ENCODE measurements around the gene MAP3K3.

The MAP3K3 gene

DNA sequence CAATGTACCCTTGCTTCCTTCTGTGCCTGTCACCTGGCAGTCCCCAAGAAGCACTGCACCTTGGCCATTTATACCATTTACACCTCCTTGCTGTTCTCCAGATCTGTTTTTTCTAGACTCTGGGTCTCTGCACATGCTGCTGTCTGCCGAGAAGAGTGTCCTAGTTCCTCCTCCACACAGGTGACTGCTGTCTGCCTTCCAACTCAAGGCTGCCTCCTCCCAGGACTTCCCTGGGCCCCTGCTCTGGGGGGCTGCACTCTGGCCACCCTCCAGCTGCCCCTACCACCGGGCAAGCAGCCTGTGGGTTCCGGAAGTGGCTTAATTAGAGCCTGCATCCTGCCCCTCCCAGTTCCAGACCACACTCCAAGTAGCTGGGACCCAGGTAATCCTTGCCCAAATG, 83.4 kb downstream of the MAP3K3 start:
- no peak for DNase-seq (ENCODE audit: low read depth)
- TF ChIP-seq, protein P1, sequence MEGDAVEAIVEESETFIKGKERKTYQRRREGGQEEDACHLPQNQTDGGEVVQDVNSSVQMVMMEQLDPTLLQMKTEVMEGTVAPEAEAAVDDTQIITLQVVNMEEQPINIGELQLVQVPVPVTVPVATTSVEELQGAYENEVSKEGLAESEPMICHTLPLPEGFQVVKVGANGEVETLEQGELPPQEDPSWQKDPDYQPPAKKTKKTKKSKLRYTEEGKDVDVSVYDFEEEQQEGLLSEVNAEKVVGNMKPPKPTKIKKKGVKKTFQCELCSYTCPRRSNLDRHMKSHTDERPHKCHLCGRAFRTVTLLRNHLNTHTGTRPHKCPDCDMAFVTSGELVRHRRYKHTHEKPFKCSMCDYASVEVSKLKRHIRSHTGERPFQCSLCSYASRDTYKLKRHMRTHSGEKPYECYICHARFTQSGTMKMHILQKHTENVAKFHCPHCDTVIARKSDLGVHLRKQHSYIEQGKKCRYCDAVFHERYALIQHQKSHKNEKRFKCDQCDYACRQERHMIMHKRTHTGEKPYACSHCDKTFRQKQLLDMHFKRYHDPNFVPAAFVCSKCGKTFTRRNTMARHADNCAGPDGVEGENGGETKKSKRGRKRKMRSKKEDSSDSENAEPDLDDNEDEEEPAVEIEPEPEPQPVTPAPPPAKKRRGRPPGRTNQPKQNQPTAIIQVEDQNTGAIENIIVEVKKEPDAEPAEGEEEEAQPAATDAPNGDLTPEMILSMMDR (IDR thresholded peaks at IDR 0.05; ENCODE audit: control insufficient read depth, insufficient read depth, low read depth, low read length, missing control alignments), result no peak
- H3K4me3 ChIP-seq (ENCODE audit: control insufficient read depth, low read depth, low read length), result no peak overlapping the region

DNA sequence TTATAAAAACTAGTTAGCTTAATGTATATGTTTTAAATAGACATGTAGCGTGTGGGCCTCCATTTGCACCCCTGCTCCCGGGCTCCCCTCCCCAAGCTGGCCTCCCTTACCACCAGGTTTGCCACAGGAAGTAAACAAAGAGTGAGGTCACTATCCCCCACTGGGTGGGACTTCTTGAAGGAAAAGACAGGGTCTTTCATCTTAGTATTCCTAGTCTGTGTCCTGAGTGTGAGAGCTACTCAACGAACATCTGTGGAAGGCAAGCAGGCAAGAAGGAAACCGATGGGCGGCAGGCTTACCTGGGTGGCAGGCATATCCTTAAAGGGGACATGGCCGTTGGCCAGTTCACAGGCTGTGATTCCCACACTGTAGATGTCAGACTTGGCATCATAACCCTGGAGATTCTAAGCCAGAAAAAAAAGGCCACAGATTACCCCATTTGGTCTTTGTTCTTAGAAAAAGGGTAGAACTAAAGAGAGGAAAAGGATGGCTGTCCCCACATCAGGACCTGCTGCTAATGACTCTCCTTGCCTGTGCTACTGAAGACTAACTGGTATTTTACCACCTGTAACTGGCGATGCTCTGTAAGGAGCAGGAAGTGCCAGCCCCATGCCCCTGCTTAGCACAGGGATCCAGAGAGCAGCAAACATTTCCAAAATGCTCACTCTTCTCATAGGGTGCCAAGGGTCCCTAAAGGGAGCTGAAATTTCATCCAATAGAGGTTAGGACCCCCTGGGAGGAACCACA, 84.3 kb downstream of the MAP3K3 start:
- no peak overlapping the region for H3K4me3 ChIP-seq (ENCODE audit: control insufficient read depth, low read depth, low read length)
- DNase-seq (ENCODE audit: low read depth), result no peak
- TF ChIP-seq, protein P1 (IDR thresholded peaks at IDR 0.05; ENCODE audit: control insufficient read depth, insufficient read depth, low read depth, low read length, missing control alignments), result no peak

DNA sequence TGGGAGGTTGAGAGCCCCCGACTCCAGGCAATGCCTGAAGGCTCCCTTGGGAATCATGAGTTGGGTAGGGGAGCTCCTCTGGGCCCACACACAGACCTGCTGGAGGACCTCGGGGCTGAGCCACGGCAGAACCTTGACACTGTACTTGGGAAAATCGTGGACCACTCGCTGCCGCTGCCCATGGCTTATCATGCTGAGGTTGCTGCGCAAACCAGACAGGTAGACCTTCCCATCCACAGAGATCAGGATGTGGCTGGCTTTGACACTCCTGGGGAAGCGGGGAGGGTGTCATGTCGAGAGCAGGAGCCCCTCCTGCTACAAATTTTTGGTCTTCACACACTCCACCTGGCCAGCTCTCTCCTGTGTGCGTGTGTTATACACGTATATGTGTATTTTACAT, 84.9 kb downstream of the MAP3K3 start:
- DNase-seq (ENCODE audit: low read depth), result no peak
- no peak overlapping the region for H3K4me3 ChIP-seq (ENCODE audit: control insufficient read depth, low read depth, low read length)
- TF ChIP-seq, protein P1 (IDR thresholded peaks at IDR 0.05; ENCODE audit: control insufficient read depth, insufficient read depth, low read depth, low read length, missing control alignments), result no peak

DNA sequence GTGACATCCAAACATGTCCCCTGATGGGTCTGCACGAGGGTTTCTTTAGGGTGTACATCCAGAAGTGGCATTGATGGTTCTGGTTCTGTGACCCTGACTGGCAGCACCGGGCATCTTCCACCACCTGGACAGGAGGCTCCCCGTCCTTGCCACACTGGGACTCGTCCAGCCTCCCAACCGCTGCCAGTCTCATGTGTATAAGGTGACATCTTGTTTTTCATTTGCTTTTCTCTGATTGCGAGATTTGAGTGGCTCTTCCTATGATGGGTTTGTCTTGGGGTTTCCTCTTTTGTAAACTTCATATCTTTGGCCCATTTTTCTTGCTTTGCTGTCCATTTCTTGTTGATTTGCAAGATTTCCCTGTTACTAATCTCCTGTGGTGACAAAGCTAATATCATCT, 86.9 kb downstream of the MAP3K3 start:
- no peak for DNase-seq (ENCODE audit: low read depth)
- TF ChIP-seq, protein P1 (IDR thresholded peaks at IDR 0.05; ENCODE audit: control insufficient read depth, insufficient read depth, low read depth, low read length, missing control alignments), result no peak
- no peak overlapping the region for H3K4me3 ChIP-seq (ENCODE audit: control insufficient read depth, low read depth, low read length)

DNA sequence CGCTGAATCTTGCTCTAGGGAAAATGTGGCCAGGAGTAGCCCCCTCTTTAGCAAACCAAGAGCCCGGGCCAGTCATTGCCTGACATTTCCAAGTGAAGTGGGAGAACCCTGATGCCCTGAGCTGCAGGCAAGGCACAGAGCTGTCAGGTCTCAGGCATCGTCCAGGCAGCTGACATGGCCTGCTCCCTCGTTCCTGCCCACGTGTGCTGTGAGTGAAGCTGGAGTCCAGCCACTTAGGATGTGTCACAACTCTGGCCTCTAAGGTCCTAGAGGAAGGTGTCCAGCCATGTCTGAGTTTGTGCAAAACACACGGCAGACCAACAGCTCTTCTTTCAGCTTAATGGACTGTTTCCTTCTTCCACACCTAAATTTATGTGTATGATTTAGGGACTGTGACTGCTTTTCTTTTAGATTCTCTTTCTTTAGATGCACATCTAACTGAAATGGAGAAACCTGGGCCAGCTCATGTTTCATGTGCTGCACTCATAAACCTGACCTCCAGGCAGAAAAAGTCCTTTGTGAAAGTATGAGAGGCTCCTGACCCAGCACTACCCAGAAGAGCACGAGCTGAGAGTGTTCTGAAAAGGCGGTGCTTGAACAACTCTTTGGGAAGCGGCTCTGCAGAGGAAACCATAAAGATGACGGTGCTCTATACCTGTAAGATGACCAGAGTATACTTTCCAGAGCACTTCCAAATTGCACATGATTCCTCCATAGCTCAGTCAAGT, 92.5 kb downstream of the MAP3K3 start:
- no peak overlapping the region for H3K4me3 ChIP-seq (ENCODE audit: control insufficient read depth, low read depth, low read length)
- no peak for DNase-seq (ENCODE audit: low read depth)
- TF ChIP-seq, protein P1 (IDR thresholded peaks at IDR 0.05; ENCODE audit: control insufficient read depth, insufficient read depth, low read depth, low read length, missing control alignments), result no peak

DNA sequence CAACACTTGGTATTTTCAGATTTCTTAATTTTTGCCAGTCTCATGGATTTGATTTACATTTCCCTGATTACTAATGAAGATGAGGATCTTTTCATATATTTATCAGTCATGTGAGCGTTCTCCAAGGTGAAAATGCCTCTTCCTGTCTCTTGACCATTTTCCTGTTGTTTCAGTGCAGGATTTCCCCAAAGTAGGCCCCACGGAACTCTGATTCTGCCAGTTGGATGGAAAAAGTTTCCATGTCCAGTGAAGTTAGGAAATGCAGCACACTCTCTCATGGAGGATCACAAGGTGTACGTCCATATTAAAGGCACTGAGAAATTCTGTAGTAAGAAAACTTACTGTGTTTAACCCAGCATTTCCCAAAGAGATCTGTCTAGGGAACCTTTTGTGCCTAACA, 94.2 kb downstream of the MAP3K3 start:
- DNase-seq (ENCODE audit: low read depth), result no peak
- H3K4me3 ChIP-seq (ENCODE audit: control insufficient read depth, low read depth, low read length), result no peak overlapping the region
- TF ChIP-seq, protein P1 (IDR thresholded peaks at IDR 0.05; ENCODE audit: control insufficient read depth, insufficient read depth, low read depth, low read length, missing control alignments), result no peak

All from AG09309 (cell line).